SH-SY5Y (cell line): ENCODE data around the gene CD22.

ENCODE experiments used
- GATA2 ChIP-seq: IDR thresholded peaks from 2 replicates; pipeline ENCODE4 v1.6.1; 2011; ENCODE audit warnings: mild to moderate bottlenecking, low read depth, low read length
- GATA3 ChIP-seq: IDR thresholded peaks from 2 replicates; pipeline ENCODE4 v1.6.1; 2011; ENCODE audit warnings: low read depth, mild to moderate bottlenecking, low read length, moderate library complexity

DNA sequence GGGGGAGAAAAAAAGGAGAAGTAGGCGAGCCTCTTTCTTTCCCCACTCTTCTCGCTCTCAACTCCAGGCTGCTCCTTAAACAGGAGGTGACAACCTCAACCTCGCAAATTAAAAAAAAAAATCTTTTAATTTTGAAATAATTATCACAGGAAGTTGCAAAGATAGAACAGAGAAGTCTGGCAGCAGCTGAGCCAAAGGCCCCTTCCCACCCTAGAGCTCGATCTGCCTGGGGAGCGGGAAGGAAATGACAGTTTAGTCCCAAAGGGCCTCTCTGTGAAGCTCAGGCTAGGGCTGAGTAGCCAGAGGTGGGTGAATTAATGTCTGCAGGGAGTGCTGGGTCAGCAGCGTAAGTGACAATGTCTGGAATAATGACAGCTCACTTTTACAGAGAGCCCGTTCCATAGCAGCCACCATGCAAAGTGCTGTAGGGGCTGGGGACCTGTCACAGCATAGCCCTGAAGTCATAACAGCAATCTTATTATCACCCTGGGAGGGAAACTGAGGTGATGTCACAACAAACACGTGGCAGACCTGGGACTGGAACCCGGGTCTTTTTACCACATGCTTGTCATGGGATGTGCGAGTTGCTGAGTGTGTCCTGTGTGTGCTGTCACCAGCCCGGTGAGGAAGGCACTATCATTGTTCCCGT is 8.8 kb upstream of the CD22 start:
- TF ChIP-seq GATA2: no peak
- no peak for TF ChIP-seq GATA3
